MM.1S (cell line): ENCODE data around the gene HOXC10.

Source experiments
- DNase-seq: peaks from one replicate; pipeline ENCODE4 v3.0.0-alpha.2; 2015
- H2AFZ ChIP-seq: fragments of 300-600 bp; sonication (generic); 2 replicates; pipeline ENCODE4 v1.6.0; 2016; ENCODE audit warnings: antibody characterized with exemption, low read length
- H3F3A ChIP-seq: fragments of 300-600 bp; sonication (generic); 2 replicates; pipeline ENCODE4 v1.6.1; 2016; ENCODE audit warnings: mild to moderate bottlenecking, antibody characterized with exemption, low read length, moderate library complexity, mixed read lengths; ENCODE audit not compliant: insufficient read depth
- H3K27ac ChIP-seq: fragments of 300-600 bp; sonication (generic); 2 replicates; pipeline ENCODE4 v1.5.1; 2016; ENCODE audit warnings: mild to moderate bottlenecking, low read length
- H3K27me3 ChIP-seq: fragments of 300-600 bp; sonication (generic); replicated peaks from 2 replicates; pipeline ENCODE4 v1.6.0; 2016; ENCODE audit warnings: low read length; ENCODE audit not compliant: insufficient read depth
- H3K36me3 ChIP-seq: fragments of 300-600 bp; sonication (generic); replicated peaks from 2 replicates; pipeline ENCODE4 v1.6.1; 2016; ENCODE audit warnings: mild to moderate bottlenecking, low read length, mixed read lengths; ENCODE audit not compliant: insufficient read depth
- H3K4me1 ChIP-seq: fragments of 300-600 bp; sonication (generic); 2 replicates; pipeline ENCODE4 v1.6.1; 2016; ENCODE audit warnings: low read length, mixed read lengths
- H3K4me2 ChIP-seq: fragments of 300-600 bp; sonication (generic); 2 replicates; pipeline ENCODE4 v1.6.0; 2016; ENCODE audit warnings: low read depth, low read length
- H3K4me3 ChIP-seq: fragments of 300-600 bp; sonication (generic); 2 replicates; pipeline ENCODE4 v1.5.1; 2016; ENCODE audit warnings: low read length, mixed read lengths
- H3K79me2 ChIP-seq: fragments of 300-600 bp; sonication (generic); 2 replicates; pipeline ENCODE4 v1.6.1; 2016; ENCODE audit warnings: mixed run types, low read length, mixed read lengths
- H3K9ac ChIP-seq: fragments of 300-600 bp; sonication (generic); 2 replicates; pipeline ENCODE4 v1.6.1; 2016; ENCODE audit warnings: low read length, mixed read lengths
- H3K9me2 ChIP-seq: fragments of 300-600 bp; sonication (generic); replicated peaks from 2 replicates; pipeline ENCODE4 v1.6.1; 2016; ENCODE audit warnings: mild to moderate bottlenecking, low read length, mixed read lengths; ENCODE audit not compliant: insufficient read depth
- H3K9me3 ChIP-seq: fragments of 300-600 bp; sonication (generic); replicated peaks from 2 replicates; pipeline ENCODE4 v1.6.1; 2016; ENCODE audit warnings: mild to moderate bottlenecking, low read length, mixed read lengths; ENCODE audit not compliant: insufficient read depth
- H4K20me1 ChIP-seq: fragments of 300-600 bp; sonication (generic); 2 replicates; pipeline ENCODE4 v1.6.1; 2016; ENCODE audit warnings: mild to moderate bottlenecking, low read length, moderate library complexity, mixed read lengths; ENCODE audit not compliant: insufficient read depth
- EZH2 ChIP-seq: fragments of 300-600 bp; sonication (generic); optimal IDR thresholded peaks from 2 replicates; pipeline ENCODE3; 2017; ENCODE audit warnings: low read depth, mild to moderate bottlenecking, antibody characterized with exemption, low read length, mixed read lengths
- EZH2phosphoT487 ChIP-seq: fragments of 300-600 bp; sonication (generic); IDR thresholded peaks from 2 replicates; pipeline ENCODE4 v1.6.1; 2018; ENCODE audit warnings: antibody characterized with exemption, low read length
- TF ChIP-seq, protein P1 (sequence below): fragments of 300-600 bp; sonication (generic); IDR thresholded peaks from 2 replicates; pipeline ENCODE4 v1.5.1; 2016; ENCODE audit warnings: antibody characterized with exemption, low read length, mixed read lengths

Gene HOXC10

DNA sequence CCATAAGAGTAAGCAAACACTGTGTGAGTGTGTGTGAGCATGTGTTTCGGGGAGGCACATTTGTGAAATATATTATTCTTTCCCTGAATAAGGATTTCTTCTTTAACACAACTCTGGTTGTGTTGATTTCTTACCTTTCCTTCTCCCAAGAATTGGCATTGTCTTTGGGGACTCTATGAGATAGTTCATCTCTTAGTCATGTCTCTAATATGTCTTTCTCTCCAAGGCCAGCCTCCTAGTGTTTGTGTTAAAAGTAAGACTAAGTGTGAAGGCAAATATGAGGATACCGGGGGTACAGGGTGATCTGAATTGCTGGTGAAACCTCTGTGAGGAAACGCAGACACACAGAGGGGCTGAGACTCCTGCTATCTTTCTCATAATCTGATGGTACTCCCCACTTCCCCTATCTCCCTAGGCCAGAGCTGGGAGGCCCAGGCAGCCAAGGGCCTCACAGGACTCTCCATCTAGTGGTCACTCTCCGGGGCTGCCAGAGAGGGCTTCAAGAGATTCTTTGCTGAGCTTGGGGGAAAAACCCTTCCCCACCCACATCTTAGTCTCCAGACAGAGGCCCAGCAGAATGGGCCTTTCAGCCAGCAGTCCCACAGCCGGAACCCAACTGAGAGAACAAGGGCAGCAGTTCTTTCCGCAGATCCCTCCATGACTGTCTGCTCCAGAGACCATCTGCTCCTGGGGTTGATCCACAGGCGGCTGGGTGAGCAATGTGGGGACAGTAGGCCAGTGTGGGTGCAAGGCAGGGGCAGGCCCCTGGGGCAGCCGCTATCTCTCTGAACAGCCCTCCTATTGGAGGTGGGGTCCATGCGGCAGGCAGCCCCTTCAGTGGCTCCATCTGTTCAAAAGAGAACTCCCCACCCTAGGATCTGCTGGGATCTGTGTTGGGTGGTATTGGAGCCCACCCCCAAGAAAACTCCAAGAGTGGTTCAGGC lies 36.0 kb upstream of the HOXC10 start:
- Histone ChIP-seq H3F3A (no peaks in the 10 kb centered on the region), H3K4me2 (no peak overlapping the region), H3K79me2 (no peaks in the 10 kb centered on the region), H3K4me3 (no peak overlapping the region), H3K9me2 (no peaks in the 10 kb centered on the region), H3K27ac (no peak overlapping the region), H3K27me3 (peaks cover 100% of the 10 kb centered on the region), H2AFZ (no peak overlapping the region), H3K36me3 (no peaks in the 10 kb centered on the region), H3K9ac (no peak overlapping the region), H4K20me1 (no peaks in the 10 kb centered on the region), H3K4me1 (no peaks in the 10 kb centered on the region), H3K9me3 (no peaks in the 10 kb centered on the region)
- no peak for DNase-seq
- TF ChIP-seq, protein P1, sequence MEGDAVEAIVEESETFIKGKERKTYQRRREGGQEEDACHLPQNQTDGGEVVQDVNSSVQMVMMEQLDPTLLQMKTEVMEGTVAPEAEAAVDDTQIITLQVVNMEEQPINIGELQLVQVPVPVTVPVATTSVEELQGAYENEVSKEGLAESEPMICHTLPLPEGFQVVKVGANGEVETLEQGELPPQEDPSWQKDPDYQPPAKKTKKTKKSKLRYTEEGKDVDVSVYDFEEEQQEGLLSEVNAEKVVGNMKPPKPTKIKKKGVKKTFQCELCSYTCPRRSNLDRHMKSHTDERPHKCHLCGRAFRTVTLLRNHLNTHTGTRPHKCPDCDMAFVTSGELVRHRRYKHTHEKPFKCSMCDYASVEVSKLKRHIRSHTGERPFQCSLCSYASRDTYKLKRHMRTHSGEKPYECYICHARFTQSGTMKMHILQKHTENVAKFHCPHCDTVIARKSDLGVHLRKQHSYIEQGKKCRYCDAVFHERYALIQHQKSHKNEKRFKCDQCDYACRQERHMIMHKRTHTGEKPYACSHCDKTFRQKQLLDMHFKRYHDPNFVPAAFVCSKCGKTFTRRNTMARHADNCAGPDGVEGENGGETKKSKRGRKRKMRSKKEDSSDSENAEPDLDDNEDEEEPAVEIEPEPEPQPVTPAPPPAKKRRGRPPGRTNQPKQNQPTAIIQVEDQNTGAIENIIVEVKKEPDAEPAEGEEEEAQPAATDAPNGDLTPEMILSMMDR, result no peak
- TF ChIP-seq EZH2phosphoT487, result no peak
- no peak for TF ChIP-seq EZH2

DNA sequence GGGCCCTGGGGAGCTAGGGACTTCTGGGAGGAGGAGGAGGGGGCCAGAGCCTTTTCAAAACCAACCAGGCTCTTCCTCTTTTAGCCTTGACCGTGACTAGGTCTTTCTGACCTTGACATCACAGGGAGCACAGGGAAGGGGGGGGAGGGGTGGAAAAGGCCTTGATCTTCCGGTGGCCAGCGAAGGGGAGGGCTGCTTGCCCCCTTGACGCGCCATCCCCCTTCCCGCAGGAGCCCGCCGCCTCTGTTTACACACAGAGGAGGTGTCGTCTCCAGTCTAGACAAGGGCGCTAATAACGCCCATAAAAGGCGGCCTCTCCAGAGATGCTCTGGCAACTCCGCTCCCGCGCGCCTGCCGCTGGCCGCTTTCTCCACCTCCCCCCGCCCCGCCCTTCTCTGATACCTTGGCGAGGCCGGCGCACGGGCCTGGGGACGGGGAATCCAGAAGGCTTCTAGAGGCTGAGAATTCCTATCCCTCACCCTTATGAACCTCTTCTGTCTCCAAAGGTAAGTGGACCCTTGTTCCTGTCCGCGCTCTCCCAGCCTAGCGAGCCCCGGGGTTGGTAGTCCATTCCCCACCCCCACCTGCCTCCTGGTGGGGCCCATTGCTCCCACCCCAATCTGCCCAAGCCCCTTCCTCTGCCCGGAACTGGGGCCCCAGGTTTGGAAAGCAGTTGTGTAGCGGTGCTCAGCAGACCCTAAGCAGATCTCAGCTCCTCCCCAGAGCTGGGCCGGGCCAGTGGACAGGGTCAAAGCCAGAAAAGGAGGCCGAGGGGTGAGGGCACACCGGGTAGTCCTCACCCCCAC lies 35.1 kb upstream of the HOXC10 start:
- Histone ChIP-seq H2AFZ (no peak overlapping the region), H3K27me3 (peaks cover 100% of the 10 kb centered on the region), H3K9me2 (no peaks in the 10 kb centered on the region), H3K27ac (no peak overlapping the region), H3K4me1 (no peaks in the 10 kb centered on the region), H3K9ac (no peak overlapping the region), H3F3A (no peaks in the 10 kb centered on the region), H3K79me2 (no peaks in the 10 kb centered on the region), H3K36me3 (no peaks in the 10 kb centered on the region), H3K9me3 (no peaks in the 10 kb centered on the region), H4K20me1 (no peaks in the 10 kb centered on the region), H3K4me3 (no peak overlapping the region), H3K4me2 (no peak overlapping the region)
- TF ChIP-seq, protein P1, result no peak
- TF ChIP-seq EZH2phosphoT487, result no peak
- no peak for TF ChIP-seq EZH2
- no peak for DNase-seq

DNA sequence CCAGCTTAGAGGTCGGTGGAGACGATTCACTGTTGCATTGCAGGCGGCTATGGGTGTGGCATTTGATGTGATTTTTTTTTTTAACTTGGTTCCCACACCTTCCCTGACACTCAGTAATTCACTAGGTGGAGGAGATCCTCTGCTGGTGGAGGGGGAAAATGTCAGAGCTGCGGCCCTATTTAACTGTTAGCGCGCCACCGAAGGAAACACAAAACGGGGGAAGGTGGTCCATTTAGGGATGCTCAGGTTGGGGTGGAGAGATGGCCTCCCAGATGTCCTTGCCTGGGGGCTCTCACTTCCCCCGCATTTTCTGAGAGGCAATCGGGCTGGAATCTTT lies 34.5 kb upstream of the HOXC10 start:
- Histone ChIP-seq H3F3A (no peaks in the 10 kb centered on the region), H4K20me1 (no peaks in the 10 kb centered on the region), H3K4me3 (no peak overlapping the region), H3K9me2 (no peaks in the 10 kb centered on the region), H3K27me3 (peaks cover 99% of the 10 kb centered on the region), H3K27ac (no peak overlapping the region), H3K4me2 (no peak overlapping the region), H3K36me3 (no peaks in the 10 kb centered on the region), H3K79me2 (no peaks in the 10 kb centered on the region), H3K4me1 (no peaks in the 10 kb centered on the region), H3K9ac (no peak overlapping the region), H3K9me3 (no peaks in the 10 kb centered on the region), H2AFZ (no peak overlapping the region)
- no peak for DNase-seq
- TF ChIP-seq EZH2 (no peak), EZH2phosphoT487 (no peak; the same call in 1 of the 2 replicates)
- TF ChIP-seq, protein P1, result no peak
